Osteoblast (primary cell): ENCODE measurements around the gene SEPTIN10. TPM values are rescaled to one million over a fixed set of nuclear protein-coding genes. Genes with fewer than 3 reads are reported as not detected.
A peak's percentile ranks its signal among the peaks of the same experiment; 100 is the strongest.

Experiments used
- DNase-seq: peaks from one replicate; pipeline ENCODE4 v3.0.0; 2011; ENCODE audit warnings: low spot score, mixed read lengths; ENCODE audit not compliant: insufficient read length; ENCODE audit errors: missing footprints
- H2AFZ ChIP-seq: 2 replicates; pipeline ENCODE4 v1.6.0; 2011; ENCODE audit warnings: mild to moderate bottlenecking, low read length
- H3K27ac ChIP-seq: 2 replicates; pipeline ENCODE4 v1.5.1; 2011; ENCODE audit warnings: mild to moderate bottlenecking, low read depth, low read length, moderate library complexity
- H3K27me3 ChIP-seq: 2 replicates; pipeline ENCODE4 v1.6.0; 2012; ENCODE audit warnings: mild to moderate bottlenecking, control low read depth, inconsistent platforms, low read length, moderate library complexity; ENCODE audit not compliant: insufficient read depth
- H3K36me3 ChIP-seq: 2 replicates; pipeline ENCODE4 v1.5.1; 2011; ENCODE audit warnings: mild to moderate bottlenecking, low read length, control low read depth, moderate library complexity; ENCODE audit not compliant: insufficient read depth
- H3K4me1 ChIP-seq: 2 replicates; pipeline ENCODE4 v1.5.1; 2011; ENCODE audit warnings: mild to moderate bottlenecking, low read length, control low read depth, moderate library complexity; ENCODE audit not compliant: insufficient read depth
- H3K4me2 ChIP-seq: 2 replicates; pipeline ENCODE4 v1.6.0; 2011; ENCODE audit warnings: mild to moderate bottlenecking, low read length; ENCODE audit not compliant: insufficient read depth
- H3K4me3 ChIP-seq: fragments of 200-600 bp; sonication (generic); 3 replicates; pipeline ENCODE4 v1.5.1; 2012; ENCODE audit warnings: mild to moderate bottlenecking, low read length, inconsistent platforms; ENCODE audit not compliant: insufficient read depth
- H3K79me2 ChIP-seq: 2 replicates; pipeline ENCODE4 v1.6.0; 2012; ENCODE audit warnings: mild to moderate bottlenecking, low read length, control low read depth, inconsistent platforms; ENCODE audit not compliant: insufficient read depth
- H3K9me3 ChIP-seq: 2 replicates; pipeline ENCODE4 v1.5.1; 2011; ENCODE audit warnings: low read depth, low read length, control low read depth
- H4K20me1 ChIP-seq: 2 replicates; pipeline ENCODE4 v1.6.0; 2012; ENCODE audit warnings: mild to moderate bottlenecking, low read length, control low read depth; ENCODE audit not compliant: insufficient read depth
- total RNA-seq: library from RNA; depleted of rRNA; stranded (reverse); fragments of >200 nt; gene quantifications from 2 replicates; pipeline ENCODE4 v1.2.3, GENCODE V29; 2012
- TF ChIP-seq, protein P1 (sequence below): IDR thresholded peaks from 2 replicates; pipeline ENCODE4 v1.5.1; 2011; ENCODE audit warnings: mild to moderate bottlenecking, low read depth, low read length, moderate library complexity; ENCODE audit errors: extremely low read depth

SEPTIN10 gene
- total RNA-seq, 1 donor, result 101 TPM

DNA sequence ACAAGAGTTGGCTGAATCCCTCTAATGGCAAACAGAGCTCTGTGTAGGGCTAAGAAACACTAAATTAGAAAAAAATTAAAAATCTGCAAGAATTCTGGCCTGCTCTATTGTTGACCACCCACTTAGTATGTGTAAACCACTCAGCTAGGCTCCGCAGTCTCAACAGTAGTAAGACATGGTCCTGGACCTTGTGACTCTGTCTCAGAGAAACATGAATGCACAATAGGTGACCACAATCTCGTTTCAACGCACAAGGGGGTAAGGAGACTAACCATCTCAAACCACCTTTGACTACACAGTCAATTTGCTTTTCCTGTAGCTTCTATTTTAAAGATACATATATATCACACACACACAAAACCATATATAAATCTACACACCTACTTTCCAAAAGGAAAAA, 16.5 kb downstream of the SEPTIN10 start:
- H3K27me3 ChIP-seq, result no peaks in the 10 kb centered on the region

DNA sequence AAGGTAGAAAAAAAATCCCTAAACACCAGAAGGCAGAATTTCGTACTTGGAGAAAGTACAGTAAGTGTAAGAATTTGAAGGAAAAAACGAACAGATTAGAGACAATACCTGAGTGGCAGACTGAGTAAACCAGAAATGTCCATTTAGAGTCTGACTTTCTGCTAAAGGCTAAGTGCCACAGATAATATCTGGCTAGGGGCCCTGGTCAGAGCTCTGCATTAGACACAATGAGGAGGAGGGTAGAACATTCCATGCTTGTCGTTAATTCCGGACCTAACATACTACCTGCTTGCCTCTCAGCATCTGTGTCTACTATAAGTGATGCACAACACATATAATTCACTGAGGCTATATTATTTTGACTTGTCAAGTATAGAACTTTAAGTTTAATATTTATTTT, 18.1 kb downstream of the SEPTIN10 start:
- Histone ChIP-seq H3K4me2 (no peak overlapping the region), H3K9me3 (no peaks in the 10 kb centered on the region), H2AFZ (no peak overlapping the region), H3K36me3 (peaks cover 13% of the 10 kb centered on the region), H3K27me3 (no peaks in the 10 kb centered on the region), H3K4me3 (no peak overlapping the region), H3K4me1 (no peaks in the 10 kb centered on the region), H3K79me2 (peaks cover 96% of the 10 kb centered on the region), H3K27ac (no peak overlapping the region), H4K20me1 (peaks cover 23% of the 10 kb centered on the region)
- TF ChIP-seq, protein P1, sequence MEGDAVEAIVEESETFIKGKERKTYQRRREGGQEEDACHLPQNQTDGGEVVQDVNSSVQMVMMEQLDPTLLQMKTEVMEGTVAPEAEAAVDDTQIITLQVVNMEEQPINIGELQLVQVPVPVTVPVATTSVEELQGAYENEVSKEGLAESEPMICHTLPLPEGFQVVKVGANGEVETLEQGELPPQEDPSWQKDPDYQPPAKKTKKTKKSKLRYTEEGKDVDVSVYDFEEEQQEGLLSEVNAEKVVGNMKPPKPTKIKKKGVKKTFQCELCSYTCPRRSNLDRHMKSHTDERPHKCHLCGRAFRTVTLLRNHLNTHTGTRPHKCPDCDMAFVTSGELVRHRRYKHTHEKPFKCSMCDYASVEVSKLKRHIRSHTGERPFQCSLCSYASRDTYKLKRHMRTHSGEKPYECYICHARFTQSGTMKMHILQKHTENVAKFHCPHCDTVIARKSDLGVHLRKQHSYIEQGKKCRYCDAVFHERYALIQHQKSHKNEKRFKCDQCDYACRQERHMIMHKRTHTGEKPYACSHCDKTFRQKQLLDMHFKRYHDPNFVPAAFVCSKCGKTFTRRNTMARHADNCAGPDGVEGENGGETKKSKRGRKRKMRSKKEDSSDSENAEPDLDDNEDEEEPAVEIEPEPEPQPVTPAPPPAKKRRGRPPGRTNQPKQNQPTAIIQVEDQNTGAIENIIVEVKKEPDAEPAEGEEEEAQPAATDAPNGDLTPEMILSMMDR, result no peak
- peak; percentile 41 for DNase-seq

More for the DNA sequence above, 16.5 kb downstream of the SEPTIN10 start:
- no peak overlapping the region for H3K4me2 ChIP-seq
- peaks cover 25% of the 10 kb centered on the region for H4K20me1 ChIP-seq
- DNase-seq, result peak; percentile 1
- TF ChIP-seq, protein P1, result no peak
- no peak overlapping the region for H3K4me3 ChIP-seq
- H2AFZ ChIP-seq, result no peak overlapping the region
- H3K27ac ChIP-seq, result peak overlapping the region; percentile 19
- H3K9me3 ChIP-seq, result no peaks in the 10 kb centered on the region
- peaks cover 96% of the 10 kb centered on the region for H3K79me2 ChIP-seq
- H3K36me3 ChIP-seq, result peaks cover 6% of the 10 kb centered on the region
- H3K4me1 ChIP-seq, result no peaks in the 10 kb centered on the region

DNA sequence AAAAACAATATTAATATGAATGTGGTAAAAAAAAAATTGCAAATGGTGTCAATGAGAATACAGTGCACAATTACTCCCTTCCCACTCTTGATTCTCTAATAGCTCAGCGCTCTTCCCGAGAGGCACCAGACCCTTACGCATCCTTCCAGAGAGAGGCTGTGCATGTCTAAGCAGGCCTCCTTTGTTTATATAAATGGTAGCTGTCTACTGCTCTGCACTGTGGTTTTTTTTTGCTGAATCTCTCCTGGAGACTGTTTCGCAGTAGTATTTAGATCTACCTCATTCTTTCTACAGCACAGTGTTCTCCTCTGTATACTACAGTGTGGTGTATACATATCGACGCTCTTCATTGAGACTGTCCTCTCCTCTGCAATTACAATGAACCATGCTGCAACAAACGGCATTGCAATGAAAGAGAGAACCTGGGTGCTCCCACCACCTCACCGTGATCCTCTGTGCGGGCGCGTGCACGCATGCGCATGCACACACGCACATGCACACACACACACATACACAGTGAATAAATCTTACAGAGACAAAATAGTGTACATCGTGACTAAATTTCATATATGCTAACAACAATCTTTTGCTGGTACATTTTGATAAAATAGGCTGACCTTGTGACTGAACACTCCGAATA, 19.4 kb downstream of the SEPTIN10 start:
- no peak overlapping the region for H3K27ac ChIP-seq
- TF ChIP-seq, protein P1, result no peak
- no peak overlapping the region for H3K4me3 ChIP-seq
- H3K9me3 ChIP-seq, result no peaks in the 10 kb centered on the region
- no peak overlapping the region for H2AFZ ChIP-seq
- H4K20me1 ChIP-seq, result peaks cover 15% of the 10 kb centered on the region
- H3K4me1 ChIP-seq, result no peaks in the 10 kb centered on the region
- H3K79me2 ChIP-seq, result peaks cover 94% of the 10 kb centered on the region
- no peak overlapping the region for H3K4me2 ChIP-seq
- no peak for DNase-seq
- H3K36me3 ChIP-seq, result peaks cover 13% of the 10 kb centered on the region
- H3K27me3 ChIP-seq, result no peaks in the 10 kb centered on the region

DNA sequence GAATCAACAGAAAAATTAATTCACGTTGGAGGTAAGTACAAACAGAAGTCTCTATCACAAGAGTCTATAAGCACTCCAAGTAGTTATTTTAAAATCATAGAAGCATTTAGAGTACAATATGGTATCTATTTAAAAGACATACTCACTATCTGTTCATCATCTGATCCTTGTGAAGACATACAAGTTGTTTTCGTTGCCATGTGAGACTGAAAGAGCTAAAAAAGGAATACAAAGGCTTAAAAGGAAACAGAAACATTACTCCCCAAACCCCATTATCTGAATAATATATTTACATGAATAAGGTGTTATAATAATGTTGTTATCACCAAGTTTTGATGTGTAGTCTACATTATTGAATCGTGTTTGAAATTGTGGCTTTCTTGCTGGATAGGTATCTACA, 20.9 kb downstream of the SEPTIN10 start:
- peaks cover 15% of the 10 kb centered on the region for H4K20me1 ChIP-seq
- H3K4me2 ChIP-seq, result no peak overlapping the region
- TF ChIP-seq, protein P1, result no peak
- no peak overlapping the region for H3K4me3 ChIP-seq
- no peak overlapping the region for H3K27ac ChIP-seq
- H3K9me3 ChIP-seq, result no peaks in the 10 kb centered on the region
- H3K79me2 ChIP-seq, result peaks cover 88% of the 10 kb centered on the region
- H2AFZ ChIP-seq, result no peak overlapping the region
- no peak for DNase-seq
- H3K36me3 ChIP-seq, result peaks cover 13% of the 10 kb centered on the region
- H3K4me1 ChIP-seq, result no peaks in the 10 kb centered on the region
- no peaks in the 10 kb centered on the region for H3K27me3 ChIP-seq
